Osteocyte (in vitro differentiated cells): Measurements from ENCODE around the gene HCST. TPM values are rescaled to one million over a fixed set of nuclear protein-coding genes. Genes with fewer than 3 reads are reported as not detected.

Experiments
- DNase-seq: peaks from one replicate; pipeline ENCODE4 v3.0.0; 2021; ENCODE audit warnings: mixed read lengths; ENCODE audit not compliant: unreplicated experiment; ENCODE audit errors: extremely low spot score
- H3K27ac Mint-ChIP-seq: one replicate; pipeline ENCODE4 v1.8.0; 2021; ENCODE audit warnings: mild to moderate bottlenecking, mixed read lengths; ENCODE audit not compliant: unreplicated experiment
- H3K27me3 Mint-ChIP-seq: one replicate; pipeline ENCODE4 v1.8.0; 2021; ENCODE audit warnings: mixed read lengths; ENCODE audit not compliant: unreplicated experiment
- H3K36me3 Mint-ChIP-seq: one replicate; pipeline ENCODE4 v1.8.0; 2021; ENCODE audit warnings: mixed read lengths; ENCODE audit not compliant: unreplicated experiment
- H3K4me1 Mint-ChIP-seq: one replicate; pipeline ENCODE4 v1.8.0; 2021; ENCODE audit warnings: mixed read lengths; ENCODE audit not compliant: unreplicated experiment
- H3K4me3 Mint-ChIP-seq: one replicate; pipeline ENCODE4 v1.8.0; 2021; ENCODE audit warnings: mild to moderate bottlenecking, moderate library complexity, mixed read lengths; ENCODE audit not compliant: unreplicated experiment
- H3K9me3 Mint-ChIP-seq: one replicate; pipeline ENCODE4 v1.8.0; 2021; ENCODE audit warnings: mixed read lengths; ENCODE audit not compliant: unreplicated experiment
- CTCF ChIP-seq: fragments of 200-600 bp; sonication (generic); IDR thresholded peaks from 2 replicates; pipeline ENCODE4 v1.5.0; 2021; ENCODE audit warnings: antibody characterized with exemption, mild to moderate bottlenecking, moderate library complexity
- total RNA-seq: library from RNA; stranded (reverse); gene quantifications from 2 replicates; pipeline ENCODE4 v1.2.1, GENCODE V29; 2021

The HCST gene
- total RNA-seq, 1 donor from 2014 or later = 0.81 TPM

GRCh38 chr19:35870798-35871197, 31.5 kb upstream of the HCST start:
- H3K9me3 Mint-ChIP-seq = no peaks in the 10 kb centered on the region
- H3K4me1 Mint-ChIP-seq = peaks cover 13% of the 10 kb centered on the region
- no peaks in the 10 kb centered on the region for H3K36me3 Mint-ChIP-seq
- no peak overlapping the region for H3K4me3 Mint-ChIP-seq
- TF ChIP-seq CTCF = no peak
- no peak overlapping the region for H3K27ac Mint-ChIP-seq
- peaks cover 20% of the 10 kb centered on the region for H3K27me3 Mint-ChIP-seq
- DNase-seq = no peak

GRCh38 chr19:35871611-35872010, 30.7 kb upstream of the HCST start:
- no peak overlapping the region for H3K27ac Mint-ChIP-seq
- H3K36me3 Mint-ChIP-seq = no peaks in the 10 kb centered on the region
- H3K9me3 Mint-ChIP-seq = no peaks in the 10 kb centered on the region
- H3K4me3 Mint-ChIP-seq = no peak overlapping the region
- H3K4me1 Mint-ChIP-seq = peaks cover 13% of the 10 kb centered on the region
- TF ChIP-seq CTCF = no peak
- peaks cover 17% of the 10 kb centered on the region for H3K27me3 Mint-ChIP-seq
- DNase-seq = no peak

- TF ChIP-seq CTCF = no peak
- no peaks in the 10 kb centered on the region for H3K9me3 Mint-ChIP-seq
Observed at GRCh38 chr19:35872180-35872579, 30.1 kb upstream of the HCST start.

GRCh38 chr19:35874392-35874930, 27.9 kb upstream of the HCST start:
- Mint-ChIP-seq H3K27ac (no peak overlapping the region), H3K4me1 (peaks cover 9% of the 10 kb centered on the region)
- DNase-seq = no peak

More at GRCh38 chr19:35872180-35872579, 30.1 kb upstream of the HCST start:
- H3K27ac Mint-ChIP-seq = no peak overlapping the region
- peaks cover 13% of the 10 kb centered on the region for H3K4me1 Mint-ChIP-seq
- H3K36me3 Mint-ChIP-seq = no peaks in the 10 kb centered on the region
- no peak for DNase-seq
- H3K27me3 Mint-ChIP-seq = peaks cover 14% of the 10 kb centered on the region
- no peak overlapping the region for H3K4me3 Mint-ChIP-seq

GRCh38 chr19:35879068-35879467, 23.3 kb upstream of the HCST start:
- Mint-ChIP-seq H3K4me1 (peaks cover 7% of the 10 kb centered on the region), H3K27ac (no peak overlapping the region), H3K27me3 (peaks cover 6% of the 10 kb centered on the region), H3K4me3 (no peak overlapping the region), H3K9me3 (no peaks in the 10 kb centered on the region), H3K36me3 (no peaks in the 10 kb centered on the region)
- no peak for DNase-seq
- no peak for TF ChIP-seq CTCF

More at GRCh38 chr19:35874392-35874930, 27.9 kb upstream of the HCST start:
- no peaks in the 10 kb centered on the region for H3K36me3 Mint-ChIP-seq
- no peak for TF ChIP-seq CTCF
- H3K9me3 Mint-ChIP-seq = no peaks in the 10 kb centered on the region
- no peak overlapping the region for H3K4me3 Mint-ChIP-seq
- H3K27me3 Mint-ChIP-seq = peaks cover 8% of the 10 kb centered on the region
